ENCODE results near the gene B3GAT2.

The B3GAT2 gene

GRCh38 chr6:70841112-70841511 lies 115.7 kb downstream of the B3GAT2 start:
- no peak for DNase-seq

GRCh38 chr6:70839286-70840266 lies 117.3 kb downstream of the B3GAT2 start:
- DNase-seq = no peak

- no peak for DNase-seq
These were observed 118.0 kb downstream of the B3GAT2 start for GRCh38 chr6:70838907-70839285.

DNA sequence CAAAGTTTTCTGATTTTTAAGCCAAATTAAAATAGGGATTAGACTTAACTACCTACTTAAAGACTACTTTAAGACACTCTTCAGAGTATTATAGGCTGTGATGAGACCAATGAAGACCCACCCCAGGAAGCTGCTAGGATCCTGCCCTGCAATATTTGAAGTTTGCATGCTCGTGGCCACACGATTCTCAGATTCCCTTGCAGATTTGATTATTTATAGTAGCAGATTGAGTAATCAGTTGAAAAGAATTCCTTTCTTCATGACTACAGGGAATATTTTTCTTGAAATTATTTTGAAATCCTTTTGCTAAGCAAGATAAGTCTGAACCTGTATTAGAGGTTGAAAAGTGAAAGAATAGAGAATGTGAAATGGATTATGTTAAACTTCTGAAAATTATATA lies 122.3 kb downstream of the B3GAT2 start:
- peak; percentile 22 for DNase-seq

GRCh38 chr6:70831427-70831826 lies 125.4 kb downstream of the B3GAT2 start:
- no peak for DNase-seq

- DNase-seq = no peak
These were observed 133.2 kb downstream of the B3GAT2 start for GRCh38 chr6:70823651-70824050.

GRCh38 chr6:70821751-70822150 lies 135.1 kb downstream of the B3GAT2 start:
- DNase-seq = no peak

- no peak for DNase-seq
These were observed 136.1 kb downstream of the B3GAT2 start for GRCh38 chr6:70820778-70821177.

DNA sequence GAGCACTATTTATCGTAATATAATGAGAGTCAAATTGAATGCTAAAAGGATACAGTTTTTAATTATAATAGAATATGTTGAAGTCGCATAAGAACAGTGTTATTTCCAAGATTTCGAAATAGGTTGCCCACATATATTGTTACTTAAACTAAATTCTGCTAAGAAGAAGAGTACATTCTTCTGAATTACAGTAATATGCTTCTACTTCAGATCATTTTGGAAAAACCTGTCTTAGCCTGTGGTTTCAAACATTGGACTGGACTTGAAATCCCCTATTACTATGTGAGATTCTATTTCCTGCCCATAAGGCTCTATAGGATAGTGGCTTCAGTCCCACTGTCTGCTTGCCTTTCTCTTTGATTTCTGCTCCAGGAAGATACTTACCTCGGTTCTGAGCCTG lies 137.2 kb downstream of the B3GAT2 start:
- DNase-seq = no peak

GRCh38 chr6:70813885-70814284 lies 143.0 kb downstream of the B3GAT2 start:
- DNase-seq = no peak

DNA sequence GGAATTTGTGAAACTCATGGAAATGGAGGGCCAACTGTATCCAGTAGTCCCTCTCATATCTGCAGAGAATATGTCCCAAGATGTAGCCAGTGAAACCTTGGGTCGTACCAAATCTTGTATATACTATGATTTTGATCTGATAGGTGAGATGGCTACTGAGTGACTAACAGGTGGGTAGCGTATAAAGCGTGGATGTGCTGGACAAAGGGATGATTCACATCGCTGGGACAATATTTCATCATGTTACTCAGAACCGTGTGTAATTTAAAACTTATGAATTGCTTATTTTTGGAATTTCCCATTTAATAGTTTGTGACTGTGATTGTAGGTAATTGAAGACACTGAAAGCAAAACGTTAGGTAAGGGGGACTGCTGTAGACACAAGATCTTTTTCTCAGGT lies 145.1 kb downstream of the B3GAT2 start:
- no peak for DNase-seq

All from fibroblast of skin of scalp (primary cell).